HepG2 (cell line): Measurements from ENCODE around the gene ADAMTS4. TPM values are rescaled to one million over a fixed set of nuclear protein-coding genes. Genes with fewer than 3 reads are reported as not detected.

Source experiments
- ATF7-NPFF ChIP-seq: sonication (generic); formaldehyde crosslinking; IDR thresholded peaks from 2 replicates; pipeline ENCODE4 v1.8.1; 2023; ENCODE audit warnings: mild to moderate bottlenecking, low read depth, missing genetic modification reagents, moderate library complexity
- KIAA2018 ChIP-seq: sonication (generic); formaldehyde crosslinking; IDR thresholded peaks from 2 replicates; pipeline ENCODE4 v1.5.0; 2020; ENCODE audit warnings: mild to moderate bottlenecking, missing genetic modification reagents, borderline replicate concordance
- SATB2 ChIP-seq: sonication (generic); formaldehyde crosslinking; IDR thresholded peaks from 2 replicates; pipeline ENCODE4 v1.5.0; 2020; ENCODE audit warnings: missing genetic modification reagents
- SIX4 ChIP-seq: sonication (generic); formaldehyde crosslinking; IDR thresholded peaks from 2 replicates; pipeline ENCODE4 v1.4.0; 2020; ENCODE audit warnings: missing genetic modification reagents
- ZNF276 ChIP-seq: sonication (generic); formaldehyde crosslinking; IDR thresholded peaks from 2 replicates; pipeline ENCODE4 v1.4.0; 2020; ENCODE audit warnings: mild to moderate bottlenecking, low read depth, missing genetic modification reagents
- polyA plus RNA-seq, 8 experiments: library from polyadenylated mRNA; depleted of rRNA in 3 of 8; stranded (reverse) in 7 of 8; unstranded in 1 of 8; fragments of >200 nt; fragmentation: Illumina TruSeq in 4 of 8; extraction: Trizol in 4 of 8; gene quantifications; 2 replicates each; pipeline versions ENCODE4 v1.2.1 to v1.2.3, GENCODE V29; 2011 to 2016; ENCODE audit warnings: low read depth in 4 of 8, missing spikeins in 1 of 8, mixed read lengths in 1 of 8; ENCODE audit not compliant: insufficient read depth in 1 of 8
- total RNA-seq, 5 experiments: library from RNA; depleted of rRNA; stranded (reverse); fragments of >200 nt; fragmentation: Illumina TruSeq; extraction: Trizol; gene quantifications; 2 replicates each; pipeline ENCODE4 v1.2.3, GENCODE V29; 2016; ENCODE audit warnings: low read depth in 1 of 5
- TF ChIP-seq, protein P1 (sequence below): sonication (generic); formaldehyde crosslinking; IDR thresholded peaks from one replicate; pipeline ENCODE4 v1.5.1; 2020; ENCODE audit warnings: mild to moderate bottlenecking, missing genetic modification reagents; ENCODE audit errors: not compliant biosample characterization

Gene ADAMTS4
- total and polyA plus RNA-seq, 2 of the 13 experiments (the other 11 are each of a cell fraction or from before 2014, with no cell fraction given) = 0.51 to 1.7 TPM

DNA sequence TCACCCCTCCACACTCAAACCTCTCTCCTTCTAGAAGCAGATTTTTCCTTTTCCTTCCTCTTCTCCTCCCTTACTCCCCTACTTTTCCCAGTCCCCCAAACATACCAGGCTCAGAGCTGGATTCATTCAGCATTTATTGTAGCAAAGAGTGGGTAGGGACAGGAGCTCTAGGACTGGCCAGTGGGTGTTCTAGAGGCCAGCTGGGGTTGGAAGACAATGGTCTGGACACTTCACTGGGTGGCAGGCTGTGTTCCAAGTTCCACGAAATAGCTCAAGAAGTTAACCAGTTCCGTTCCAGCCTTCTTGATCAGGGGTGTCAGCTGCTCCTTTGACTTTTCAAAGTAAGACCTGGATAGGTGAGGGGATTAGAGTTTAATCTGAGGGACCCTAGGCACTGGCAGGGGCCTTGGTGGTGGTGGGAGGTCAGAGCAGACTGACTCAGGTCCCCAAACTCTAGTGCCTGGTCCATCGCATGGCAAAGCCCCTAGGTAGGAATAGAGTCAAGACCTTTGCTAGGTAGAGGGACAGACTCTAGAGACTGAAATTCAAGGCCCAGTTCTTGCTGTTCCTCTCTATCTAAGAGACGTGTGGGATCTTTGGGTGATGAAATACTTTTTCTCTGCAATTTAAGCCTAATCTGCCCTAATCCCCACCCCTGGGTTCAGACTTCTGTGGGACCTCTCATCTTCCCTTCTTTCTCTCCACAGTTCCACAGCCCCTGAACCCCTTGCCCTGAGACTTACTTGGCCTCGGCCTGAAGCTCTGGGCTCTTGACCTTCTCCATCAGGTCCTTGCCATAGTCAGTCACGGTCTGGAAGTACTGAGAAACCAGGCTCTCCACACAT is 23.5 kb upstream of the ADAMTS4 start (continued):
- TF ChIP-seq KIAA2018 (no peak), ZNF276 (no peak), SIX4 (CRISPR knock-in tag) (no peak), SATB2 (CRISPR knock-in tag) (no peak), ATF7-NPFF (CRISPR knock-in tag) (no peak)
- TF ChIP-seq, protein P1, sequence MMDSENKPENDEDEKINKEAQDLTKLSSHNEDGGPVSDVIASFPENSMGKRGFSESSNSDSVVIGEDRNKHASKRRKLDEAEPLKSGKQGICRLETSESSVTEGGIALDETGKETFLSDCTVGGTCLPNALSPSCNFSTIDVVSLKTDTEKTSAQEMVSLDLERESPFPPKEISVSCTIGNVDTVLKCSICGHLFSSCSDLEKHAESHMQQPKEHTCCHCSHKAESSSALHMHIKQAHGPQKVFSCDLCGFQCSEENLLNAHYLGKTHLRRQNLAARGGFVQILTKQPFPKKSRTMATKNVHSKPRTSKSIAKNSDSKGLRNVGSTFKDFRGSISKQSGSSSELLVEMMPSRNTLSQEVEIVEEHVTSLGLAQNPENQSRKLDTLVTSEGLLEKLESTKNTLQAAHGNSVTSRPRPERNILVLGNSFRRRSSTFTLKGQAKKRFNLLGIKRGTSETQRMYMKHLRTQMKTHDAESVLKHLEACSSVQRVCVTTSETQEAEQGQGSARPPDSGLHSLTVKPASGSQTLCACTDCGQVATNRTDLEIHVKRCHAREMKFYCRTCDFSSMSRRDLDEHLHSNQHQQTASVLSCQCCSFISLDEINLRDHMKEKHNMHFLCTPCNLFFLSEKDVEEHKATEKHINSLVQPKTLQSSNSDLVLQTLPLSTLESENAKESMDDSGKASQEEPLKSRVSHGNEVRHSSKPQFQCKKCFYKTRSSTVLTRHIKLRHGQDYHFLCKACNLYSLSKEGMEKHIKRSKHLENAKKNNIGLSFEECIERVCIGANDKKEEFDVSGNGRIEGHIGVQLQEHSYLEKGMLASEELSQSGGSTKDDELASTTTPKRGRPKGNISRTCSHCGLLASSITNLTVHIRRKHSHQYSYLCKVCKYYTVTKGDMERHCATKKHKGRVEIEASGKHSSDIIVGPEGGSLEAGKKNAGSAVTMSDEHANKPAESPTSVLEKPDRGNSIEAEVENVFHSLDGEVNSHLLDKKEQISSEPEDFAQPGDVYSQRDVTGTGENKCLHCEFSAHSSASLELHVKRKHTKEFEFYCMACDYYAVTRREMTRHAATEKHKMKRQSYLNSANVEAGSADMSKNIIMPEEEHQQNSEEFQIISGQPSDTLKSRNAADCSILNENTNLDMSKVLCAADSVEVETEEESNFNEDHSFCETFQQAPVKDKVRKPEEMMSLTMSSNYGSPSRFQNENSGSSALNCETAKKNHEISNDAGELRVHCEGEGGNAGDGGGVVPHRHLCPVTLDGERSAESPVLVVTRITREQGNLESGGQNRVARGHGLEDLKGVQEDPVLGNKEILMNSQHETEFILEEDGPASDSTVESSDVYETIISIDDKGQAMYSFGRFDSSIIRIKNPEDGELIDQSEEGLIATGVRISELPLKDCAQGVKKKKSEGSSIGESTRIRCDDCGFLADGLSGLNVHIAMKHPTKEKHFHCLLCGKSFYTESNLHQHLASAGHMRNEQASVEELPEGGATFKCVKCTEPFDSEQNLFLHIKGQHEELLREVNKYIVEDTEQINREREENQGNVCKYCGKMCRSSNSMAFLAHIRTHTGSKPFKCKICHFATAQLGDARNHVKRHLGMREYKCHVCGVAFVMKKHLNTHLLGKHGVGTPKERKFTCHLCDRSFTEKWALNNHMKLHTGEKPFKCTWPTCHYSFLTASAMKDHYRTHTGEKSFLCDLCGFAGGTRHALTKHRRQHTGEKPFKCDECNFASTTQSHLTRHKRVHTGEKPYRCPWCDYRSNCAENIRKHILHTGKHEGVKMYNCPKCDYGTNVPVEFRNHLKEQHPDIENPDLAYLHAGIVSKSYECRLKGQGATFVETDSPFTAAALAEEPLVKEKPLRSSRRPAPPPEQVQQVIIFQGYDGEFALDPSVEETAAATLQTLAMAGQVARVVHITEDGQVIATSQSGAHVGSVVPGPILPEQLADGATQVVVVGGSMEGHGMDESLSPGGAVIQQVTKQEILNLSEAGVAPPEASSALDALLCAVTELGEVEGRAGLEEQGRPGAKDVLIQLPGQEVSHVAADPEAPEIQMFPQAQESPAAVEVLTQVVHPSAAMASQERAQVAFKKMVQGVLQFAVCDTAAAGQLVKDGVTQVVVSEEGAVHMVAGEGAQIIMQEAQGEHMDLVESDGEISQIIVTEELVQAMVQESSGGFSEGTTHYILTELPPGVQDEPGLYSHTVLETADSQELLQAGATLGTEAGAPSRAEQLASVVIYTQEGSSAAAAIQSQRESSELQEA (CRISPR knock-in tag) = no peak
